ENCODE measurements around the gene PLXNA4. TPM values are rescaled to one million over a fixed set of nuclear protein-coding genes. Genes with fewer than 3 reads are reported as not detected.

PLXNA4 gene
- total RNA-seq, 1 donor from 2014 or later, result 2.1 TPM

GRCh38 chr7:132141109-132141508 is 435.2 kb downstream of the PLXNA4 start:
- Histone ChIP-seq H3K9me3 (ENCODE audit: control insufficient read depth in 3 of 3, low read length in 3 of 3) (no peaks in the 10 kb centered on the region), H3K4me3 (ENCODE audit: low read length in 3 of 3) (no peak overlapping the region), H3K4me1 (ENCODE audit: control insufficient read depth in 3 of 3, insufficient read depth in 3 of 3, low read length in 3 of 3) (peaks cover 10 to 55% (median 28%) of the 10 kb centered on the region in 3 donors), H3K27ac (ENCODE audit: low read depth, low read length) (no peak overlapping the region), H3K36me3 (ENCODE audit: control insufficient read depth in 3 of 3, insufficient read depth in 3 of 3, low read length in 3 of 3) (no peaks in the 10 kb centered on the region), H3K27me3 (ENCODE audit: control insufficient read depth in 3 of 3, insufficient read depth in 3 of 3, low read length in 3 of 3) (no peaks in the 10 kb centered on the region), H3K9ac (ENCODE audit: low read depth in 1 of 3, low read length in 3 of 3) (no peak overlapping the region)

- Histone ChIP-seq H3K27me3 (ENCODE audit: control insufficient read depth in 3 of 3, insufficient read depth in 3 of 3, low read length in 3 of 3) (no peaks in the 10 kb centered on the region), H3K4me3 (ENCODE audit: low read length in 3 of 3) (no peak overlapping the region), H3K9me3 (ENCODE audit: control insufficient read depth in 3 of 3, low read length in 3 of 3) (no peaks in the 10 kb centered on the region), H3K36me3 (ENCODE audit: control insufficient read depth in 3 of 3, insufficient read depth in 3 of 3, low read length in 3 of 3) (no peaks in the 10 kb centered on the region), H3K9ac (ENCODE audit: low read depth in 1 of 3, low read length in 3 of 3) (no peak overlapping the region), H3K4me1 (ENCODE audit: control insufficient read depth in 3 of 3, insufficient read depth in 3 of 3, low read length in 3 of 3) (peaks cover 10 to 61% (median 26%) of the 10 kb centered on the region in 3 donors), H3K27ac (ENCODE audit: low read depth, low read length) (no peak overlapping the region)
Observed at GRCh38 chr7:132140341-132140740, 435.9 kb downstream of the PLXNA4 start.

- Histone ChIP-seq H3K36me3 (ENCODE audit: control insufficient read depth in 3 of 3, insufficient read depth in 3 of 3, low read length in 3 of 3) (no peaks in the 10 kb centered on the region), H3K4me1 (ENCODE audit: control insufficient read depth in 3 of 3, insufficient read depth in 3 of 3, low read length in 3 of 3) (peaks cover 10 to 60% (median 29%) of the 10 kb centered on the region in 3 donors), H3K9ac (ENCODE audit: low read depth in 1 of 3, low read length in 3 of 3) (no peak overlapping the region), H3K27ac (ENCODE audit: low read depth, low read length) (peak overlapping the region; percentile 6), H3K4me3 (ENCODE audit: low read length in 3 of 3) (no peak overlapping the region), H3K9me3 (ENCODE audit: control insufficient read depth in 3 of 3, low read length in 3 of 3) (no peaks in the 10 kb centered on the region), H3K27me3 (ENCODE audit: control insufficient read depth in 3 of 3, insufficient read depth in 3 of 3, low read length in 3 of 3) (no peaks in the 10 kb centered on the region)
Observed at GRCh38 chr7:132138817-132139216, 437.5 kb downstream of the PLXNA4 start.

DNA sequence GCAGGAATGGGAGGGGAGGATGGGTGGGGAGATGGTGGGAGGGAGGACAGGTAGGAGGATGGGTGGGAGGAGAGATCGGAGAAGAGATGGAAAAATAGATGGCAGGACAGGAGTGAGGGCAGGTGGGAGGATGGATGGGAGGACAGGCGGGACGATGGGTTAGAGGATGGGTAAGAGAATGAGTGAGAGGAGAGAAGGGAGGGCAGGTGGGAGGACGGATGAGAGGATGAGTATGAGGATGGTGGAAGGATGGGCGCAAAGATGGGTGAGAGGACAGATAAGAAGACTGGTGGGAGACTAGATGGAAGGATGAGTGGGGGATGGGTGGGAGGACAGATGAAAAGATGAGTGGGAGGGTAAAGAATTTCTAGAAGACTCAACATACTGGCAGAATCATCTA is 438.6 kb downstream of the PLXNA4 start:
- H3K27ac ChIP-seq (ENCODE audit: low read depth, low read length), result no peak overlapping the region
- H3K9ac ChIP-seq (ENCODE audit: low read depth in 1 of 3, low read length in 3 of 3), result no peak overlapping the region
- H3K9me3 ChIP-seq (ENCODE audit: control insufficient read depth in 3 of 3, low read length in 3 of 3), result no peaks in the 10 kb centered on the region
- no peak overlapping the region for H3K4me3 ChIP-seq (ENCODE audit: low read length in 3 of 3)
- no peaks in the 10 kb centered on the region for H3K36me3 ChIP-seq (ENCODE audit: control insufficient read depth in 3 of 3, insufficient read depth in 3 of 3, low read length in 3 of 3)
- peaks cover 13 to 60% (median 29%) of the 10 kb centered on the region in 3 donors for H3K4me1 ChIP-seq (ENCODE audit: control insufficient read depth in 3 of 3, insufficient read depth in 3 of 3, low read length in 3 of 3)
- no peaks in the 10 kb centered on the region for H3K27me3 ChIP-seq (ENCODE audit: control insufficient read depth in 3 of 3, insufficient read depth in 3 of 3, low read length in 3 of 3)

DNA sequence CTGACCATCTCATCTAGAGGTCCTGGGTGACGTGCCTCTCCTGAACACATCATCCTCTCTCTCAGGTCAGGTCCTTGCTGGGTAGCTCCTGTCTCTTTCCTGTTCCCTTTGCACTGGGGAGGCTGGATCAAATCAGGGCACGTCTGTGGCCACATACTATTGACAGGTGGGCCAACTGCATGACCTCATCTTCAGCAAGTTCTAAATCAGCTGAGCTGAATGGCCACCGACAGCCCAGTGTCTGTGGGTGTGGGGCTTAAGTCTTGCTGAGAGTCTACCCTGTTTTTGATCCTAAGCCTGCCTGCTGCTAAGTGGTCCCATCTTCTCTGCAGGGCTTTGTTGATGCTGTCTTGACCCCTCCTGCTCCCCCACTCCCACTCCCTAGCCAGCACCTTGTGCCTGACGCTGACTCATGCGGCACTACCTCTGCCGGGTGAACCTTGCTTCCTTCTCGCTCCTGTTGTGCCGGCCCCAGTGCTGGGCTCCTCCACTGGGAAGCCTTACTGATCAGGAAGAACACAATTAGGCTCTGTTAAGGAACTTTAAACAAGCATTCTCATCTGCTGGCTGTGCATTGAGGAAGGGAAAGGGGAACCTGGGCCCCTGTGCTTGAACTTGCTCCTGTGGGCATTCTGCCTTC is 440.4 kb downstream of the PLXNA4 start:
- H3K4me1 ChIP-seq (ENCODE audit: control insufficient read depth in 3 of 3, insufficient read depth in 3 of 3, low read length in 3 of 3), result peaks cover 7 to 43% (median 22%) of the 10 kb centered on the region in 3 donors
- H3K4me3 ChIP-seq (ENCODE audit: low read length in 3 of 3), result no peak overlapping the region
- no peak overlapping the region for H3K27ac ChIP-seq (ENCODE audit: low read depth, low read length)
- no peaks in the 10 kb centered on the region for H3K9me3 ChIP-seq (ENCODE audit: control insufficient read depth in 3 of 3, low read length in 3 of 3)
- H3K9ac ChIP-seq (ENCODE audit: low read depth in 1 of 3, low read length in 3 of 3), result peak overlapping the region in 1 of 3 donors; percentile 25
- H3K27me3 ChIP-seq (ENCODE audit: control insufficient read depth in 3 of 3, insufficient read depth in 3 of 3, low read length in 3 of 3), result no peaks in the 10 kb centered on the region
- H3K36me3 ChIP-seq (ENCODE audit: control insufficient read depth in 3 of 3, insufficient read depth in 3 of 3, low read length in 3 of 3), result no peaks in the 10 kb centered on the region

- Histone ChIP-seq H3K4me1 (ENCODE audit: control insufficient read depth in 3 of 3, insufficient read depth in 3 of 3, low read length in 3 of 3) (peaks cover 7 to 35% (median 16%) of the 10 kb centered on the region in 3 donors), H3K9ac (ENCODE audit: low read depth in 1 of 3, low read length in 3 of 3) (no peak overlapping the region), H3K27ac (ENCODE audit: low read depth, low read length) (no peak overlapping the region), H3K27me3 (ENCODE audit: control insufficient read depth in 3 of 3, insufficient read depth in 3 of 3, low read length in 3 of 3) (no peaks in the 10 kb centered on the region), H3K36me3 (ENCODE audit: control insufficient read depth in 3 of 3, insufficient read depth in 3 of 3, low read length in 3 of 3) (peaks cover 0 to 1% (median 0%) of the 10 kb centered on the region in 3 donors), H3K4me3 (ENCODE audit: low read length in 3 of 3) (no peak overlapping the region), H3K9me3 (ENCODE audit: control insufficient read depth in 3 of 3, low read length in 3 of 3) (no peaks in the 10 kb centered on the region)
Observed at GRCh38 chr7:132134814-132135445, 441.3 kb downstream of the PLXNA4 start.

DNA sequence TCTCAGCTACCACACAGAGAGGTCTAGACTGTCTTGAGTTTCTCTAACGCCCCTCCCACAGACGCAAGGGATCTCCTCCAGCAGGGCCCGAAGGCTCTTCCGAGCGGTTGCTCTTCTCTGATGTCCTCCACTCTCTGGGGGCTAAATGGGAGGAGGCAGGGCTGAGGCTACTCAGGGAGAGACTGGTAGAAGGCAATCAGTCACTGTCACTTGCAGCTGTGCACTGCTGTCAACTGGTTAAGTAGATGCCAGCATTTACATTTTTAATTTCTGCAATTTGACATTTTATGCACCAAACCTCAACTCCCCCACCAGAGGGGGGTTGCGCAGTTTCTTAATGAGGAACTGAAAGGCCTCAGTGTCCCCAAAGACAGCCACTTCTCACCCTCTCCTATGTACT is 442.8 kb downstream of the PLXNA4 start:
- no peak overlapping the region for H3K27ac ChIP-seq (ENCODE audit: low read depth, low read length)
- H3K9ac ChIP-seq (ENCODE audit: low read depth in 1 of 3, low read length in 3 of 3), result no peak overlapping the region
- no peaks in the 10 kb centered on the region for H3K27me3 ChIP-seq (ENCODE audit: control insufficient read depth in 3 of 3, insufficient read depth in 3 of 3, low read length in 3 of 3)

GRCh38 chr7:132131196-132131595 is 445.1 kb downstream of the PLXNA4 start:
- Histone ChIP-seq H3K27me3 (ENCODE audit: control insufficient read depth in 3 of 3, insufficient read depth in 3 of 3, low read length in 3 of 3) (no peaks in the 10 kb centered on the region), H3K4me3 (ENCODE audit: low read length in 3 of 3) (no peak overlapping the region), H3K27ac (ENCODE audit: low read depth, low read length) (no peak overlapping the region), H3K9me3 (ENCODE audit: control insufficient read depth in 3 of 3, low read length in 3 of 3) (no peaks in the 10 kb centered on the region), H3K4me1 (ENCODE audit: control insufficient read depth in 3 of 3, insufficient read depth in 3 of 3, low read length in 3 of 3) (peaks cover 3 to 13% (median 7%) of the 10 kb centered on the region in 3 donors), H3K36me3 (ENCODE audit: control insufficient read depth in 3 of 3, insufficient read depth in 3 of 3, low read length in 3 of 3) (peaks cover 0 to 2% (median 0%) of the 10 kb centered on the region in 3 donors), H3K9ac (ENCODE audit: low read depth in 1 of 3, low read length in 3 of 3) (no peak overlapping the region)

More for the DNA sequence above, 442.8 kb downstream of the PLXNA4 start:
- Histone ChIP-seq H3K4me3 (ENCODE audit: low read length in 3 of 3) (no peak overlapping the region), H3K4me1 (ENCODE audit: control insufficient read depth in 3 of 3, insufficient read depth in 3 of 3, low read length in 3 of 3) (peaks cover 3 to 20% (median 10%) of the 10 kb centered on the region in 3 donors), H3K36me3 (ENCODE audit: control insufficient read depth in 3 of 3, insufficient read depth in 3 of 3, low read length in 3 of 3) (peaks cover 0 to 2% (median 0%) of the 10 kb centered on the region in 3 donors), H3K9me3 (ENCODE audit: control insufficient read depth in 3 of 3, low read length in 3 of 3) (no peaks in the 10 kb centered on the region)

GRCh38 chr7:132130497-132130896 is 445.8 kb downstream of the PLXNA4 start:
- Histone ChIP-seq H3K27me3 (ENCODE audit: control insufficient read depth in 3 of 3, insufficient read depth in 3 of 3, low read length in 3 of 3) (no peaks in the 10 kb centered on the region), H3K9ac (ENCODE audit: low read depth in 1 of 3, low read length in 3 of 3) (no peak overlapping the region), H3K4me3 (ENCODE audit: low read length in 3 of 3) (no peak overlapping the region), H3K9me3 (ENCODE audit: control insufficient read depth in 3 of 3, low read length in 3 of 3) (no peaks in the 10 kb centered on the region), H3K36me3 (ENCODE audit: control insufficient read depth in 3 of 3, insufficient read depth in 3 of 3, low read length in 3 of 3) (peaks cover 0 to 2% (median 0%) of the 10 kb centered on the region in 3 donors), H3K4me1 (ENCODE audit: control insufficient read depth in 3 of 3, insufficient read depth in 3 of 3, low read length in 3 of 3) (peaks cover 3 to 7% (median 6%) of the 10 kb centered on the region in 3 donors), H3K27ac (ENCODE audit: low read depth, low read length) (no peak overlapping the region)

GRCh38 chr7:132125872-132126595 is 450.2 kb downstream of the PLXNA4 start:
- Histone ChIP-seq H3K4me3 (ENCODE audit: low read length in 3 of 3) (no peak overlapping the region), H3K4me1 (ENCODE audit: control insufficient read depth in 3 of 3, insufficient read depth in 3 of 3, low read length in 3 of 3) (peaks cover 0 to 3% (median 0%) of the 10 kb centered on the region in 3 donors), H3K27me3 (ENCODE audit: control insufficient read depth in 3 of 3, insufficient read depth in 3 of 3, low read length in 3 of 3) (no peaks in the 10 kb centered on the region), H3K9ac (ENCODE audit: low read depth in 1 of 3, low read length in 3 of 3) (no peak overlapping the region), H3K9me3 (ENCODE audit: control insufficient read depth in 3 of 3, low read length in 3 of 3) (no peaks in the 10 kb centered on the region), H3K36me3 (ENCODE audit: control insufficient read depth in 3 of 3, insufficient read depth in 3 of 3, low read length in 3 of 3) (peaks cover 0 to 2% (median 0%) of the 10 kb centered on the region in 3 donors), H3K27ac (ENCODE audit: low read depth, low read length) (no peak overlapping the region)

Measured in skeletal muscle tissue (tissue), 4 donors.